ENCODE data around the gene TMEM50A. TPM values are rescaled to one million over a fixed set of nuclear protein-coding genes. Genes with fewer than 3 reads are reported as not detected.
"Not testable (repeated sequence)": the region's sequence is repeated elsewhere in the genome, so short reads cannot be mapped to it uniquely, and the experiment has no call there.

The TMEM50A gene
- total RNA-seq, 1 experiment from 2014 or later: 88.3 TPM

DNA sequence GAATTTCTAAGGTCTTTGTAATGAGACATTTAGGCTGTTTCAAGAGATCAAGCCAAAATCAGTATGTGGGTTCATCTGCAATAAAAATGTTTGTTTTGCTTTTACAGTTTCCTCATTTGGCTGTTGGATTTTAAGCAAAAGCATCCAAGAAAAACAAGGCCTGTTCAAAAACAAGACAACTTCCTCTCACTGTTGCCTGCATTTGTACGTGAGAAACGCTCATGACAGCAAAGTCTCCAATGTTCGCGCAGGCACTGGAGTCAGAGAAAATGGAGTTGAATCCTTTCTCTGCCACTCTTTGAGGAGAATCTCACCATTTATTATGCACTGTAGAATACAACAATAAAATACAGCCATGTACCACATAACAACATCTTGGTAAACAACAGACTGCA lies 9.3 kb upstream of the TMEM50A start:
- H3K4me1 Mint-ChIP-seq (ENCODE audit: insufficient read depth, unreplicated experiment); BruUV-seq (replicated peaks); H3K4me3 Mint-ChIP-seq (ENCODE audit: unreplicated experiment); H3K27ac Mint-ChIP-seq (ENCODE audit: low read depth, unreplicated experiment); POLR2A ChIA-PET; CTCF ChIA-PET; H3K27me3 Mint-ChIP-seq (ENCODE audit: insufficient read depth, unreplicated experiment); H3K9me3 Mint-ChIP-seq (ENCODE audit: unreplicated experiment); DNase-seq (ENCODE audit: unreplicated experiment); H3K36me3 Mint-ChIP-seq (ENCODE audit: insufficient read depth, unreplicated experiment); intact Hi-C loops (cut with micrococcal nuclease): not testable (repeated sequence)

DNA sequence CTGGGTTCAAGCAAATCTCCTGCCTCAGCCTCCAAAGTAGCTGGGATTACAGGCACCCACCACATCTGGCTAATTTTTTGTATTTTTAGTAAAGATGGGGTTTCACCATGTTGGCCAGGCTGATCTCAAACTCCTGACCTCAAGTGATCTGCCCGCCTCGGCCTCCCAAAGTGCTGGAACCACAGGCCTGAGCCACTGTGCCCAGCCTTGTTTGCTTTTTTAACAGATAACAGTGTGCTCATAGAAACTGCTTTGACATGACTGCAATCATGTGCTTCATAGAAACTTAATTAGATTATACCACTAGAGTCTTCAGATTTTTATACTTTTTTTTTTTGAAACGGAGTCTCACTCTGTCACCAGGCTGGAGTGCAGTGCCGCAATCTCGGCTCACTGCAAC lies 8.8 kb upstream of the TMEM50A start:
- H3K4me3 Mint-ChIP-seq (ENCODE audit: unreplicated experiment); H3K27ac Mint-ChIP-seq (ENCODE audit: low read depth, unreplicated experiment); DNase-seq (ENCODE audit: unreplicated experiment); H3K36me3 Mint-ChIP-seq (ENCODE audit: insufficient read depth, unreplicated experiment); intact Hi-C loops (cut with micrococcal nuclease); H3K9me3 Mint-ChIP-seq (ENCODE audit: unreplicated experiment); POLR2A ChIA-PET; CTCF ChIA-PET; BruUV-seq (replicated peaks); H3K4me1 Mint-ChIP-seq (ENCODE audit: insufficient read depth, unreplicated experiment); H3K27me3 Mint-ChIP-seq (ENCODE audit: insufficient read depth, unreplicated experiment): not testable (repeated sequence)

DNA sequence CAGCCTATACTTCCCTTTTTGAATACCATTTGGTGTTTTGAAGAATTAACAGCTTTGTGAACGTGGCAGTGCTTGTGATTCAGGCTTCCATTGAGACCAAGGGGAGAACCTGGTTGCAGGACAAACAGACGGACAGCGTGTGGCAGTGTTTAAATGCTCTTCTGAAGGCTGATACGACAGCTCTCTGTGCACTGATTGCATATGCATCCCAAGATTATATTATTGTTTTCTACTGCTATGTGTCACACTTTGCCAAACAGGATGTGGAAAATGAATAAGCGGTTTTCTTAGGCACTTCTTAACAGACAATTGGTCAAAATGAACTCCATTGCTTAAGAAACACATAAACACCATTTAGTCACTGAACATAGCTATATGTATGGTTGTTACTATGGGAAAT lies 8.2 kb upstream of the TMEM50A start:
- BruUV-seq (replicated peaks); POLR2A ChIA-PET; CTCF ChIA-PET; H3K36me3 Mint-ChIP-seq (ENCODE audit: insufficient read depth, unreplicated experiment); intact Hi-C loops (cut with micrococcal nuclease); H3K27ac Mint-ChIP-seq (ENCODE audit: low read depth, unreplicated experiment); H3K4me3 Mint-ChIP-seq (ENCODE audit: unreplicated experiment); H3K27me3 Mint-ChIP-seq (ENCODE audit: insufficient read depth, unreplicated experiment); DNase-seq (ENCODE audit: unreplicated experiment); H3K9me3 Mint-ChIP-seq (ENCODE audit: unreplicated experiment); H3K4me1 Mint-ChIP-seq (ENCODE audit: insufficient read depth, unreplicated experiment): not testable (repeated sequence)

DNA sequence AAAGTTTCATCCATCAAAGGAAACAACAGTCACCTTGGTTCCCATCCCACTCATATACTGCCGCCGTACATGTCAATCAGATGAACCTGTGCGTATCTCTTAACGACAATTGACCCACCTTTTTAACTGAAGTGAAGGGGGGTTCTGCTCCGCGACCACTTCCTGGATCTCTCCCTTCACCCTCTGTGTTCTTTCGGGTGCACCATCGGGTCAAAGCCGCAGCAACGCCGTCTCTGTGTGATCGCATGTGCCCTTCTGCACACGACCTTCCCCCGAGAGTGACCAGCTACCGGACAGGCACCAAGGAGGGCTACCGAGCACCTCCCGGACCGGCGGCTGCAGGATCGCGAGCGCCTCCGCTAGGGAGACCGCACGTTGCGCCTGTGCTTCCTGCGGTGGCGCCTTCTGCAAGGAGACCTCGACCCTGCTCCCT lies 1.2 kb upstream of the TMEM50A start:
- H3K4me1 Mint-ChIP-seq (ENCODE audit: insufficient read depth, unreplicated experiment); H3K27me3 Mint-ChIP-seq (ENCODE audit: insufficient read depth, unreplicated experiment); POLR2A ChIA-PET; intact Hi-C loops (cut with micrococcal nuclease); H3K9me3 Mint-ChIP-seq (ENCODE audit: unreplicated experiment); H3K36me3 Mint-ChIP-seq (ENCODE audit: insufficient read depth, unreplicated experiment); H3K27ac Mint-ChIP-seq (ENCODE audit: low read depth, unreplicated experiment); DNase-seq (ENCODE audit: unreplicated experiment); BruUV-seq (replicated peaks): not testable (repeated sequence)
- CTCF ChIA-PET: interaction anchor here (0.7 kb wide), 1 partner anchor 15 kb away, joined by 4 read pairs; no protein-coding TSS in a partner anchor
- H3K4me3 Mint-ChIP-seq (ENCODE audit: unreplicated experiment): peak overlapping the region; percentile 88

DNA sequence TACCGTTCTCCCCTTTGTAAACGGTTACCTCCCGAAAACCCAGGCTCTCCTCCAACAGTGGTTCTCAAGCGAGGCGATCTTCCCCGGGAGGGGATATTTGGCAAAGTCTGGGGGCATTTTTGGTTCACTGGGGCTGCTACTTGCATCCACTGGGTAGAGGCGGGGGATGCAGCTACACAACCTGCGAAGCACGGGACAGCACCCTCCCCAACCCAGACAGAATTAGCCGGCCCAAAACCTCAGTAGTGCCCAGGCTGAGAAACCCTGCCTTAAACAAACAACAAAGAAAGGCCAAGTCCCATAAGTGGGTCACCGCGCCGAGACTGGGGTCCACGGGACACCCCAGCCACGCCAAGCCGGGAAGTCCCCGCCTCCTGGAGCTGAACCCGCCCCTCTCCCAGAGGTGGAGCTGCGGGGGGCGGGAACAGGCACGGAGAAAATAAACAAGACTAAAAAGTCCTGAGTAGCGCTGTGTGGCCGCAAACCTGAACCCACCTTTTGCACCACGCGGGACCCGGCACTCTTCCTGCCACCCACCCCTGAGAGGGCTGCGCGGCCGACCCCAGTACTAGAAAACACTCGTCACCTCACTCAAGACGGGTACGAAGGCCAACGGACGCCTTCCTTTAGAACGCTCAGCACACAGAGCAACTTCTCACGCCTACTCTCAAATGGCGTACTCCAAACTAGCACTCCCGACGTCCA lies 499 bp upstream of the TMEM50A start:
- BruUV-seq (replicated peaks): TSS peak; percentile 71
- H3K27ac Mint-ChIP-seq (ENCODE audit: low read depth, unreplicated experiment): peak overlapping the region; percentile 88

DNA sequence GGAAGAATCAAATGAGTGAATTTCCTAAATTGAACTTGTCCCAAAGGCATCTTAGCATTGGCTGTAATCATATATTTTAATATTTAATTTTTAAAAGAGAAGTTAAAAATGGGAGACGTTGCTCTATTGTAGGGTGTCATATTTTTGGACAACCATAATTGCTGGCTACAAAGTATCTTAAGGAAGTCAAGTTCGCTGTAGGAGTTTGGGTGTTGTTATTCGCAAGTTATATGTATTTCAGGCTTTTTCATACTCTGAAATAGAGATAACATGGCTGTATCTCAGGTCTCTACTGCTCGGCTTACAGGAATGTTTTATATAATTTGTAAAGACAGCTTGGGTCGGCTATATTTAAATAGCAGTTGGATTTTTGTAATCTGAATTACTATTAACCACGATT lies 852 bp downstream of the TMEM50A start:
- peaks cover 17% of the 10 kb centered on the region for H3K36me3 Mint-ChIP-seq (ENCODE audit: insufficient read depth, unreplicated experiment)
- CTCF ChIA-PET: interaction anchor here (0.7 kb wide), 1 partner anchor 1413 kb away, joined by 4 read pairs; no protein-coding TSS in a partner anchor
- H3K27me3 Mint-ChIP-seq (ENCODE audit: insufficient read depth, unreplicated experiment): no peaks in the 10 kb centered on the region
- TSS peak; percentile 47 for BruUV-seq (replicated peaks)
- H3K27ac Mint-ChIP-seq (ENCODE audit: low read depth, unreplicated experiment): peak overlapping the region; percentile 88
- H3K9me3 Mint-ChIP-seq (ENCODE audit: unreplicated experiment): no peaks in the 10 kb centered on the region
- POLR2A ChIA-PET: interaction anchor here (0.6 to 3.2 kb wide), 15 partner anchors 9 to 1524 kb away, joined by 3 to 25 read pairs (median 4); partner anchors contain the start of genes MACO1, RSRP1 and SYF2
- peak overlapping the region; percentile 89 for H3K4me3 Mint-ChIP-seq (ENCODE audit: unreplicated experiment)
- DNase-seq (ENCODE audit: unreplicated experiment): no peak
- intact Hi-C loops (cut with micrococcal nuclease): no loop called here
- peaks cover 16% of the 10 kb centered on the region for H3K4me1 Mint-ChIP-seq (ENCODE audit: insufficient read depth, unreplicated experiment)
- TF ChIP-seq, protein P1, sequence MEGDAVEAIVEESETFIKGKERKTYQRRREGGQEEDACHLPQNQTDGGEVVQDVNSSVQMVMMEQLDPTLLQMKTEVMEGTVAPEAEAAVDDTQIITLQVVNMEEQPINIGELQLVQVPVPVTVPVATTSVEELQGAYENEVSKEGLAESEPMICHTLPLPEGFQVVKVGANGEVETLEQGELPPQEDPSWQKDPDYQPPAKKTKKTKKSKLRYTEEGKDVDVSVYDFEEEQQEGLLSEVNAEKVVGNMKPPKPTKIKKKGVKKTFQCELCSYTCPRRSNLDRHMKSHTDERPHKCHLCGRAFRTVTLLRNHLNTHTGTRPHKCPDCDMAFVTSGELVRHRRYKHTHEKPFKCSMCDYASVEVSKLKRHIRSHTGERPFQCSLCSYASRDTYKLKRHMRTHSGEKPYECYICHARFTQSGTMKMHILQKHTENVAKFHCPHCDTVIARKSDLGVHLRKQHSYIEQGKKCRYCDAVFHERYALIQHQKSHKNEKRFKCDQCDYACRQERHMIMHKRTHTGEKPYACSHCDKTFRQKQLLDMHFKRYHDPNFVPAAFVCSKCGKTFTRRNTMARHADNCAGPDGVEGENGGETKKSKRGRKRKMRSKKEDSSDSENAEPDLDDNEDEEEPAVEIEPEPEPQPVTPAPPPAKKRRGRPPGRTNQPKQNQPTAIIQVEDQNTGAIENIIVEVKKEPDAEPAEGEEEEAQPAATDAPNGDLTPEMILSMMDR (IDR thresholded peaks at IDR 0.05; ENCODE audit: unreplicated experiment): no peak

More for the DNA sequence above, 499 bp upstream of the TMEM50A start:
- H3K9me3 Mint-ChIP-seq (ENCODE audit: unreplicated experiment); intact Hi-C loops (cut with micrococcal nuclease); H3K4me1 Mint-ChIP-seq (ENCODE audit: insufficient read depth, unreplicated experiment); H3K27me3 Mint-ChIP-seq (ENCODE audit: insufficient read depth, unreplicated experiment); CTCF ChIA-PET; H3K36me3 Mint-ChIP-seq (ENCODE audit: insufficient read depth, unreplicated experiment); DNase-seq (ENCODE audit: unreplicated experiment): not testable (repeated sequence)
- H3K4me3 Mint-ChIP-seq (ENCODE audit: unreplicated experiment): peak overlapping the region; percentile 89
- POLR2A ChIA-PET: interaction anchor here (1.5 to 3.2 kb wide), 7 partner anchors 90 to 107 kb away, joined by 4 to 25 read pairs (median 14); partner anchors contain the start of genes MACO1, RSRP1 and SYF2
